Measurements from ENCODE around the gene PPP1R9B.
A peak's percentile ranks its signal among the peaks of the same experiment; 100 is the strongest.

The PPP1R9B gene

DNA sequence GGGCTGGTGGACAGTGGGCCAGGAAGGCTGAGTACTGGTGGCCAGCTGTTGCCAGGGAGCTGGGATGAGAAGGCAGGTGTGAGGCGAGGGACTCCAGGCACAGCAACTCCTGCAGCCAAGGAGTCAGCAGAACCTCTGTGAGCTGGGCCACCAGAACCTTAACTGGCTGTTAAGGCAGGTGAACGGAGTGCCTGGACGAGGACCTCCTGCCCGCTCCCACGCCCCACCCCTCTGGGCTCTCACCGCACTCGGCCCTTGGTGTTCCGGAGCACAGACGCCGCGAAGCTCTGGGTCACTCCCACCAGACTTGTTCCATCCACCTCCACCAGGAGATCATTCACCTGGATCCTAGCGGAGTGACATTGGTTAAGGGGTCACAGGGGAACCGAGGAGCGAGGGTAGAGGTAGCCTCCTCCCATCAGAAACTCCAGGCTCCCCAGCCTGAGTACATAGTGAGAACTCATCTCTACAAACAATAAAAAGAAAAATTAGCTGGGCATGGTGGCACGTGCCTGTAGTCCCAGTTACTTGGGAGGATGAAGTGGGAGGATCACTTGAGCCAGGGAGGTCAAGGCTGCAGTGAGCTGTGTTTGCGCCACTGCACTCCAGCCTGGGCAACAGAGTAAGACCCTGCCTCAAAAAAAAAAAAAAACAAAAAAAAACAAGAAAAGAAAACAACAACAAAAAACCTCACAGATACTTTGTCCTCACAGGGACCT, 9.3 kb downstream of the PPP1R9B start:
- no peak for DNase-seq

- peak in 12 of 14 donors; percentile 23 to 88 (median 44) for DNase-seq
Observed at GRCh38 chr17:50139950-50140885, 10.3 kb downstream of the PPP1R9B start.

- no peak for DNase-seq
Observed at GRCh38 chr17:50139185-50139783, 11.2 kb downstream of the PPP1R9B start.

DNA sequence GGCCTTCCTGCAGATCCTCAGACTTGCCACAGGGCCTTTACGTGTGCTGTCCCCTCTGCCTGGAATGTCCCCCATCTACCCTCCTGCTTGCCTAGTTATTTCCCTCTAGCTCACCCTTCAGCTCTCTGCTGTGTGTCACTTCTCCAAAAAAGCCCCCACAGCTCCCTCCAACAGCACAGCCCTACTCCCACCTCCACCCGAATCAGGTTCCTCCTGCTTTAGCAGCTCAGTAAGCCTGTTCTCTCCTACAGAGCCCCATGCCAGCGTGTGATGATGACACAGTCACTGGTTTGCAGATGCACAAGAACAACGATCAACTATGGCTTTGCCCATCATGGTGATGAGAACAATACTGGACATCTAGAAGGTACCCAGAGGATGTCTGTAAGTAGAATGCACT, 13.4 kb downstream of the PPP1R9B start:
- DNase-seq: no peak

- DNase-seq: no peak
Observed at GRCh38 chr17:50136096-50136687, 14.3 kb downstream of the PPP1R9B start.

DNA sequence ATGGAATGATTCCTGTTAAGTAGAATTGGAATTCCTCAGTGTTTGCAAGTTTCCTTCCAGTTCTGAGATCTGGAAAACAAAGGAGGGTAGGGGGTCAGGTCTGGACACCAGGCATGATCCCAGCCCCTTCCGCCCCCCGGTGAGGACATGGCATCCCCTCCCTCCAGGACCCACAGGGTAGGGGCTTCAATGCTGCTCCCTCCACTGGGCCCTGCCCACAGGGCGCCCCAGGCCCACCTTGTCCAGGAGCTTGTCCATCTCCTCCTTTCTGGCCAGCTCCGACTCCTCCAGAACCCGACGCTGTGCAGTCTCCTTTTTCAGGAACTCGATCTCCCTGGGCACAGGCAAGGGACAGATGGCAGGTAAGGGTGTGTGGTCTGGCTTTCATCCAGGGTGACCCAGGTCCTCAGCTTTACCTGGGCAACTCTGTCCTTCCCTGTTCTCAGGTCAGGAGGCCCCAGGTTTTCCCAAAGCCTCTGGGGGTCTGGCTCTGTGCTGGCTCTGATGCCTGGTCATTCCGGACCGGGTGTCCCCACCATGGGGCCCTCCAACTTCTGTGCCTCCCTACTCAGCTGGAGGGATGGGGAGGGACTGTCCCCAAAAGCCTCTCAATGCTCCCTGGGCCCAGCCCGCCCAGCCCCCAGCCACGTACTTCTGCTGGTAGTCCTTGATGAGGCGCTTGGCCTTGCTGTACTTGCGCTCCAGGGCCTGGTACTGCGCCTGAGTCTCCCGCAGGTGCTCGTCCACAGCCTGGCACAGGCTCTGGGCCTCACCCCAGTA, 15.0 kb downstream of the PPP1R9B start:
- DNase-seq: peak in 1 of 14 donors; percentile 56

DNA sequence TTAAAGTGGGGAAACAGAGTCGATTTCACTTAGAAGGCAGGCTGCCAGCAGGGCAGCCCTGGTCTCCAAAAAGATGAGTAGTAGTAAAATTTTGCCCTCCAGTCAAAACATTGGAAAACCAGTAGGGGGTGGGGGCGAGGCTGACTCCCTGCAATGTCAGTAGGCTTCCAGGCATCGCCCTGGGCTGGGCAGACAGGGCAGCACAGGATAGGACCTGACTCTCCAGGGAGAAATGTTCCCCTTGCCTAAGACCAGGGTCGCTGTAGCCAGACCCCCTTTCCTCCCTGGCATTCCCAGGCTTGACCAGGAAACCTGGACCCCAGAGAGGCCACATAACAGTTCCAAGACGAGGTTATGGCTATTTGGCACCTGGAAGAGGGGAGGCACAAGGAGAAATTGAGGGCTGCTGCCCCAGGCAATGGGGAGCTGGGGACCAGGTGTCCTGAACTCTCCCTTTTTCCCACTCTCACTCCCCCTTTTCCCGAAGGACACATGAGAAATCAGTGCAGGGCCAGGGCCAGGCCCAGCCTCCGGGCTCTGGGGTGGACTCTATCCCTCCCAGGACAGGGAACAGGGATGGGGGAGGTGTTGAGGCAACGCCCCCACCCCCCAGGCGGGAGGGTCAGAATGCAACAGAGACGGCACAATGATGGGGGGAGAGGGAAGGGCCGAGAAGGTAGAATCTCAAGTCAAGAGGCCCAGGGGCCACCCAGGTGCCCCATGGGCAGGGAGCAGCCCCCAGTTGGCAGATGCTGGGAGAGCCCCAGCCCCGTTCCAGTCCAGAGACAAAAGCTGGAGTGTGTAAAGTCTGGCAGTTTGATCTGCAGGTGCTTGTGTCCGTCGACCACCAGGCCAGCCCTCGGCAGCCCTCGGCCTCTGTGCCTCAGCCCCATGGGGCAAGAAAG, 16.0 kb downstream of the PPP1R9B start:
- no peak for DNase-seq

DNA sequence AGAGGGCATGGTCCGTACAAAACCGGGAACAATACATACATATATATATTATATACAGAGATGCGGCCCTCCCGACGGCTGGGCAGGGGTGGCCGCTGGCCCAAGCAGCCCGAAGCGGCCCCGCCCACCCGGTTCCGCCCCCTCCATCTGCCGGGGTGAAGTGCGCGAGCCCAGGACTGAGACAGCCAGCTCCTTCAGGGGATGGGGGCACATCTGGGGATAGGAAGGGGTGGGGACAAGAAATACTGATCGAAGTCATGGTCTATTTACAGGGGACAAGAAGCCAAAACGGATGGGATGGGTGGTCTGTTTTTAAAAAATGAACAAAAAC, 16.7 kb downstream of the PPP1R9B start:
- no peak for DNase-seq

- DNase-seq: peak in 6 of 14 donors; percentile 15 to 74 (median 34)
Observed at GRCh38 chr17:50133028-50133768, 17.3 kb downstream of the PPP1R9B start.

- DNase-seq: no peak
Observed at GRCh38 chr17:50132104-50132794, 18.2 kb downstream of the PPP1R9B start.

- peak in 3 of 14 donors; percentile 16 to 80 (median 27) for DNase-seq
Observed at GRCh38 chr17:50130559-50131305, 19.7 kb downstream of the PPP1R9B start.

GRCh38 chr17:50129728-50130558, 20.5 kb downstream of the PPP1R9B start, which contains the start of gene SAMD14:
TSS of gene SAMD14 (minus strand) at chr17:50130160. CDS start at chr17:50124959, 5,201 bp downstream.
- peak in 5 of 14 donors; percentile 25 to 86 (median 29) for DNase-seq

GRCh38 chr17:50129353-50129727, 21.1 kb downstream of the PPP1R9B start:
- DNase-seq: no peak

GRCh38 chr17:50128441-50129352, 21.8 kb downstream of the PPP1R9B start:
- peak in 1 of 14 donors; percentile 64 for DNase-seq

DNA sequence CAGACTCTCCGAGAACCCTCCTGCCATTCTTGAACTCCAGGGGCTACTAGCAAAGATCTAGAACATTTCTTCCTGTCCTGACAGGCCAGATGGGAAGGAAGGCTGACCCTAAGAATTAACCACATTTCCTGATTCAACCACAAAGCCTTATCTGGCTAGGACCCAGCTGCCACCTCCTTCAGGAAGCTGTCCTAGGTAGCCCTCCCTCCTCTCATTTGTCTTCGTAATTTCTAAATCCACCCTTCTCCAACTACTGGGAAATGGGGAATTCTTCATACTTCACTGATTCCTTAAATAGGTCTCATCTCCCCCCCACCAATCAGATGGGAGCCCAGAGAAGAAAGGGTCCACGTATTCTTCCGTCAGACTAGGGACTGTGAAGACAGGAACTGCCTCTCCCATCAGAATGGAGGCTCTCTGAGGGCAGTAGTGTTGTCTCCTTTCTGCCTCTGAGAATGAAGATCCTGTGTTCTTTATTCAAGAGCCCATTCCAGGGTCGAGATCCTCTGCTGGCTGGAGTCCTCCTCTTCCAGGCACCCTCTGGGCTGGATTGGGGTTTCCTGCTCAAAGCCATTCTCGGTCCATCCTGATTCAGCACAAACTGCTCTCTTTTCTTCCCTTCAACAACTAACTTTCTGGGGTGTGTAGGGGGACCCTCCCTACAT, 22.6 kb downstream of the PPP1R9B start:
- DNase-seq: no peak

GRCh38 chr17:50125420-50125997, 25.0 kb downstream of the PPP1R9B start:
- no peak for DNase-seq
